Measurements from ENCODE around the gene MLN. TPM values are rescaled to one million over a fixed set of nuclear protein-coding genes. Genes with fewer than 3 reads are reported as not detected.
A peak's percentile ranks its signal among the peaks of the same experiment; 100 is the strongest.

MLN gene
- total and polyA plus RNA-seq, 10 donors = not detected

DNA sequence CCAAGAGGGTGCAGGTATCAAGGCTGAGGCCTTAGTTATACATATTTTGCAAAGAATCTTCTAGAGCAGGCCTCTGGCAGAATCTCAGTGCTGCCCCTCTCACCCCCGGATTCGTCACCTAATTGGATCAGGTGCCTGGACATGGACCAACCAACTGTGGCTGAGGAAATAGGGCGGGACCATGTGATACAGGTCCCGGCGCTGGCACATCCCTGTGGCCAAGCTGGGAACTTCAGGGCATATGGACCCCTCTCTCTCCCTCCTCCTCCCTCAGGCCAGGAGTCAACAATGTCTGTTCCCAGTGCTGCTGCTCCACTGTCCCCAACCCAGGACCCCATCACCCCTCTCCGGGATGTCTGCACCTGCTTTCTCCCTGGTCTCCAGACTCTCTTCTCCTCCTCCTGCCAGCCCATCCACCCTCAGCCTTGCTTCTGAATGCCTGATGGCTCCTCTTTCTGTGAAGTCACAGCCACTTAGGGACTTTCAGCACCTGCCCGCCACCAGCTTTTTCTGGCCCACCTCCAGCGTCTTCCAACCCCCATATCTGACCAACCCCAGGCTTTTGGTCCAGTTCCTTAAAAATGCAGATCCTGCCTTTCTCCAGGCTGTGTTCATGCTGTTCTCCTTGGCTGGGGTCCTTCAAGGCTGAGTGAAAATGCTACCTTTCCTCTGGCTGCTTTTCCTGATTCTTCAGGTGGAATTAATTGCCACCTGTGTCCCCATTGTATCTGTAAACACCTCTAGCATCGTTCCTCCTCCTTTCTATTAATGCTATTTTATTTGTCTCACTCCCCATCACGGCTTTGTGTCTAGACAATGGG lies 19.0 kb upstream of the MLN start:
- Histone ChIP-seq H3K4me3 (no peak overlapping the region), H3K36me3 (no peaks in the 10 kb centered on the region), H3K9me3 (no peaks in the 10 kb centered on the region), H3K27ac (no peak overlapping the region), H3K4me1 (peaks cover 0 to 7% (median 0%) of the 10 kb centered on the region in 6 donors), H3K27me3 (replicated peaks in 1 of 7) (peaks cover 0 to 9% (median 0%) of the 10 kb centered on the region in 7 donors)
- no peak for TF ChIP-seq POLR2AphosphoS5 (IDR thresholded peaks at IDR 0.05)
- TF ChIP-seq, protein P1, sequence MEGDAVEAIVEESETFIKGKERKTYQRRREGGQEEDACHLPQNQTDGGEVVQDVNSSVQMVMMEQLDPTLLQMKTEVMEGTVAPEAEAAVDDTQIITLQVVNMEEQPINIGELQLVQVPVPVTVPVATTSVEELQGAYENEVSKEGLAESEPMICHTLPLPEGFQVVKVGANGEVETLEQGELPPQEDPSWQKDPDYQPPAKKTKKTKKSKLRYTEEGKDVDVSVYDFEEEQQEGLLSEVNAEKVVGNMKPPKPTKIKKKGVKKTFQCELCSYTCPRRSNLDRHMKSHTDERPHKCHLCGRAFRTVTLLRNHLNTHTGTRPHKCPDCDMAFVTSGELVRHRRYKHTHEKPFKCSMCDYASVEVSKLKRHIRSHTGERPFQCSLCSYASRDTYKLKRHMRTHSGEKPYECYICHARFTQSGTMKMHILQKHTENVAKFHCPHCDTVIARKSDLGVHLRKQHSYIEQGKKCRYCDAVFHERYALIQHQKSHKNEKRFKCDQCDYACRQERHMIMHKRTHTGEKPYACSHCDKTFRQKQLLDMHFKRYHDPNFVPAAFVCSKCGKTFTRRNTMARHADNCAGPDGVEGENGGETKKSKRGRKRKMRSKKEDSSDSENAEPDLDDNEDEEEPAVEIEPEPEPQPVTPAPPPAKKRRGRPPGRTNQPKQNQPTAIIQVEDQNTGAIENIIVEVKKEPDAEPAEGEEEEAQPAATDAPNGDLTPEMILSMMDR (IDR thresholded peaks at IDR 0.05 in 8 of 11, conservative IDR thresholded peaks at IDR 0.05 in 3 of 11) = peak in 1 of 11 experiments; percentile 16
- intact Hi-C loops (cut with DNase I; ENCODE audit: low total_unique reads) = no loop called here
- no peak for DNase-seq
- 69 to 82% (median 76%) methylated on average over 7 to 10 of the region's 10 CpGs for WGBS, 5 donors

DNA sequence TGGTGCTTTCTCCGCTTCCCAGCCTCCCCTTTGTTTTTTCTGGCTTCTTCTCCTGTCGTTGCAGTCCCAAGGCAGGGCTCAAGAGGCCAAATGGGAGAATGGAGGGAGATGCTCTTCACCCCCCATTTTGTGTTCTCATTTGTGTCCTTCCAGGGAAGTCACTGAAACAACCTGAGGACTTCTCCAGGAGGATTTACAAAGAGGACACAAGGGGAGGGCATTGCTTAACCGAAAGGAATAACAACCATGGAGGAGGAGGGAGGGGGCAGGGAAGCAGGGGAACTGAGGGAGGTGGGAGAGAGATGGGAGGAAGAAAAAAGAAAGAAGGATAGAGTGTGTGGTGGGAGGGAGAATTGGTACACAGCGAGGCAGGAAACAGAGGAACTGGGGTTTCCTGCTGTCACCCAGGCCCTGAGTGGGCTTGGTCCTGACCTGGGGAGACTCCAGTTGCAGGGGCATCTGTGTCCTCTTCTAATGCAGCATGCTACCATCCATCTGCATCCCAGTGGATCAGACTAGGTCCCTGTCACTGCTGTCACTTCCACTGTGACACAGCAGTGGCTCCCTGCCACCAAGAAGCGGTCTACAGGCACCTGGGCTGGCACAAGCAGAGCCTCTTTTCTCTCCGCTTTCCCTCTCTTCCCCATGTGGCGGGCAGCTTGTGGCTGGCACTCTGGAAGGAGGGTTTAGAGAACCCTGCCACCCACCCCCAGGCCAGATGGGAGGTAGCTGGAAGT lies 17.1 kb upstream of the MLN start:
- Histone ChIP-seq H3K27me3 (replicated peaks in 1 of 7) (peaks cover 0 to 14% (median 0%) of the 10 kb centered on the region in 7 donors), H3K27ac (no peak overlapping the region), H3K4me1 (peaks cover 0 to 7% (median 0%) of the 10 kb centered on the region in 6 donors), H3K36me3 (no peaks in the 10 kb centered on the region), H3K9me3 (no peaks in the 10 kb centered on the region), H3K4me3 (no peak overlapping the region)
- intact Hi-C loops (cut with DNase I; ENCODE audit: low total_unique reads) = no loop called here
- WGBS, 5 donors = 40 to 64% (median 48%) methylated on average over 7 of the region's 7 CpGs
- TF ChIP-seq, protein P1 (IDR thresholded peaks at IDR 0.05 in 8 of 11, conservative IDR thresholded peaks at IDR 0.05 in 3 of 11) = no peak
- TF ChIP-seq POLR2A (IDR thresholded peaks at IDR 0.05) (no peak), POLR2AphosphoS5 (IDR thresholded peaks at IDR 0.05) (no peak)
- no peak for DNase-seq

DNA sequence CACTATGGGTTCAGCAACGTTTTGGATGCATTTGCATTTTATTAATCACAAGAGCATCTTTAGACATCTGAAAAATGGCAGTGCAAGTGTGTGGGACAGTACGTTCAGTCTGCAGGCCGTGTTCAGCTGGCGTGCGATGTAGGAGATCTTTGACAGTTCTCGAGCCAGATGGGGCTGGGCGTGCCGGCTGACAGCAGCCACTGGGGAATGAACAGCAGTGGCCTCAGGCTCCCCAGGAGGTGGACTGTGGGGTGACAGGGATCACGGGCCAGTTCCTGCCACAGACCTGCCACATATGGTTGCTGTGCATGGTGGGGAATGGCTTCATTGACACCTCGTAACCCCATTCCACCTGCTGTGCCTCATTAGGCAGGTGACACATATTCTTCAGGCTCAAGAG lies 16.4 kb upstream of the MLN start:
- H3K4me1 ChIP-seq = peaks cover 0 to 7% (median 0%) of the 10 kb centered on the region in 6 donors
- H3K36me3 ChIP-seq = no peaks in the 10 kb centered on the region
- WGBS, 5 donors = 78 to 83% (median 80%) methylated on average over 10 of the region's 10 CpGs
- no peak overlapping the region for H3K27ac ChIP-seq
- TF ChIP-seq, protein P1 (IDR thresholded peaks at IDR 0.05 in 8 of 11, conservative IDR thresholded peaks at IDR 0.05 in 3 of 11) = no peak
- TF ChIP-seq POLR2A (IDR thresholded peaks at IDR 0.05) (no peak), POLR2AphosphoS5 (IDR thresholded peaks at IDR 0.05) (no peak)
- no peak for DNase-seq
- no peaks in the 10 kb centered on the region for H3K9me3 ChIP-seq
- intact Hi-C loops (cut with DNase I; ENCODE audit: low total_unique reads) = no loop called here
- H3K4me3 ChIP-seq = no peak overlapping the region
- peaks cover 0 to 21% (median 0%) of the 10 kb centered on the region in 7 donors for H3K27me3 ChIP-seq (replicated peaks in 1 of 7)

DNA sequence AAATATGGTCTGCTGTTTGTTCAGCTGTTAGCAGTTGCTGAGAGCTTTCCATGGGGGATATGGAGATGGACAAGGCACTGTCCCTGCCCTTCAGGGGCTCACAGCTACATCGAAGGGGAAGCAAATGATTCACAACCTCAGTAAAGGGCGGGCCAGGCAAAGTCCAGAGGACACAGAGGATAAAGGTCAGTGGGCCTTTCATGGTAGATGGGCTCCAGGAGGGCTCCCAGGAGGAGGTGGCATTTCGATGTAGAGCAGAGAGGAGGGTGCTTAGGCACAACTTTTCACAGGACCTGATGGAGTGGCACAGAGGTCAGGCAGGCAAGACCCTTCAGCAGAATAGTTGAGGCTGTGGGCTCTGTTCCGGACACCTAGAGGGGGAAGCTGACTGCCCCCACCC lies 15.2 kb upstream of the MLN start:
- WGBS, 5 donors = 79 to 89% (median 83%) methylated on average over 4 of the region's 4 CpGs
- Histone ChIP-seq H3K36me3 (no peaks in the 10 kb centered on the region), H3K4me3 (no peak overlapping the region), H3K9me3 (no peaks in the 10 kb centered on the region), H3K4me1 (no peaks in the 10 kb centered on the region), H3K27me3 (replicated peaks in 1 of 7) (peaks cover 0 to 33% (median 4%) of the 10 kb centered on the region in 7 donors), H3K27ac (no peak overlapping the region)
- DNase-seq = no peak
- no peak for TF ChIP-seq POLR2AphosphoS5 (IDR thresholded peaks at IDR 0.05)
- intact Hi-C loops (cut with DNase I; ENCODE audit: low total_unique reads) = no loop called here
